GM18520 (cell line): Measurements from ENCODE around the gene SESN1.
A peak's percentile ranks its signal among the peaks of the same experiment; 100 is the strongest.
"Not testable (repeated sequence)": the region's sequence is repeated elsewhere in the genome, so short reads cannot be mapped to it uniquely, and the experiment has no call there.

Source experiments
- ATAC-seq: cut with Tn5 transposase; IDR thresholded peaks from one replicate; pipeline ENCODE4 v1.9.1; 2021; ENCODE audit not compliant: unreplicated experiment

Gene SESN1

GRCh38 chr6:109095036-109095834, 589 bp upstream of the SESN1 start, which contains the start of gene CEP57L1:
CEP57L1 (plus strand) TSS chr6:109095507; CDS start chr6:109145222, 49,715 bp downstream.
- peak; percentile 71 for ATAC-seq

GRCh38 chr6:109093732-109094415, 772 bp downstream of the SESN1 start:
- no peak for ATAC-seq

DNA sequence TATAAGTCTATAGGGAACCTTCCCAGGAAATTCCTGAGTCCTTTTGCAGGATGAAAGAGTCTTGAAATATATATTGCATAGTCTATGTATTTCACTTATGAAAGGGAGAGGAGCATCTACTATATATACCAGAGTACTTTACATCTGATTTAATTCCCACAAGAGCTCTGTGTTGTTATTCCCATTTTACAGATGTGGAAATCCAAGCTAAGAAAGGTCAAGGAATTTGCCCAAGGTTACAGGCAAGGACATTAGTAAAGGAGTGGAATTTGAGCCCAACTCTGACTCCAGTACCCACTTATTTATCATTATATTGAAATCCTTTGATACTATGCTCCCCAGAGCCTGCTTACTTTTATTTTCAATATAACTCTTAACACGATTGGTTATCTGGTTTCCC, 2.6 kb downstream of the SESN1 start:
- ATAC-seq, result no peak

DNA sequence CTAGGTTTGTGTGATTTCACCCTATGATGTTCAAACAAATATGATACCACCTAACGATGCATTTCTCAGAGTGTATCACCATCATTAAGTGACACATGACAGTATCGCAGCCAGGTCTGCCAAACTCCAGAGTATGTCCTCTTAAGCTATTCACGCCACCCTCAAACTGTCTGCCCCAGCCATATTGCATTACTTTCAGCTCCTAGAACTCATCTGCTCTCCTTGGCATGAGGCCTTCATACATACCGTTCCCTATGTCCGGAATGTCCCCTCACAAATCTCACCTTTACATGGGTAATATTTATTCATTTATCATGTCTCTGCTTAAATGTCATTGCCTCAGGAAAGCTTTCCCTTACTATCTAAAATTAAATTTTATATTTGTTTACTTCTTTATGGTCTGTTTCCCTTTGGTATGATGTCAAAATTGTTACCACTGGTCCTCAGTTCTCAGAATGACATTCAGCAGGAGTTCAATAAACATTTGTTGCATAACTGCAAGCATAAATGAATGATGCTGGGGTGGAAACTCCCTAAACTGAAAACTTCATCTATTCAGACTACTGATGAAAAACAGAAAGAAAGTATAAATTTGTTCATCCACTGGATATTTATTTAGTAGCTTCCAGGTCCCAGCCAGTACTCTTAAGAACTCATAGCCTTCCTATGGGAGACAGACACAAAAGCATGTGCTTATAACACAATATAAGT, 3.2 kb downstream of the SESN1 start:
- ATAC-seq, result no peak

- no peak for ATAC-seq
These were observed 5.7 kb downstream of the SESN1 start for GRCh38 chr6:109088995-109089394.

- no peak for ATAC-seq
These were observed 6.9 kb downstream of the SESN1 start for GRCh38 chr6:109087661-109088264.

- not testable (repeated sequence) for ATAC-seq
These were observed 10.5 kb downstream of the SESN1 start for GRCh38 chr6:109084146-109084545.

DNA sequence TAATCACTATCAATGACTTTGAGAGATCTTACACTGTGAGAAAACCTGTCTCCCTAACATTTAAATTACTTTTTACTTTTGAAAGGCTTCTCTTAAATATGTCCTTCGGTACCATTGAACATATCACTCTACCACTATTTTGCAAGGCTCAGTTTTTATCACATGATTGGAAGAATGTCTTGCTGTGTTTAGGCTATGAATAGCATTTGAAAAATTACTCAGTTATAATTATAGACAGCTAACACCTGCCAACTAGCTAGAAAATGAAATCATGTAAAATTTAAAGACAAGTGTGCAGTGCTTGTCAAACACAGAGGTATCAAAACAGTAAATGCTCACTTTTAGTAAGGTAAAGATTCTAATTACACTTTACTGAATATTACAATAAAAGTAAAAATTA, 11.0 kb downstream of the SESN1 start:
- ATAC-seq, result no peak

- no peak for ATAC-seq
These were observed 12.5 kb downstream of the SESN1 start for GRCh38 chr6:109082188-109082577.

GRCh38 chr6:109081516-109082187, 13.0 kb downstream of the SESN1 start:
- ATAC-seq, result no peak

DNA sequence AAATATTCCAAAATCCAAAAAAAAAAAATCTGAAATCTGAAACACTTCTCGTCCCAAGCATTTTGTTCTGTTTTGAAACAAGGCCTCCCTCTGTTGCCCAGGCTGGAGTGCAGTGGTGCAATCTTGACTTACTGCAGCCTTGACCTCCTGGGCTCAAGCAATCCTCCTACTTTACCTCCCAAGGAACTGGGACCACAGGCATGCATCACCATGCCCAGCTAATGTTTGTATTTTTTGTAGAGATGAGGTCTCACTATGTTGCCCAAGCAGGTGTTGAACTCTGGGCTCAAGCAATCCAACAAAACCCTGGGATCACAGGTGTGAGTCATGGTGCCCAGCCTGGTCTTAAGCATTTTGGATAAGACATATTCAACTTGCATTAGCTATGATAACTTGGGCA, 13.6 kb downstream of the SESN1 start:
- ATAC-seq, result no peak

DNA sequence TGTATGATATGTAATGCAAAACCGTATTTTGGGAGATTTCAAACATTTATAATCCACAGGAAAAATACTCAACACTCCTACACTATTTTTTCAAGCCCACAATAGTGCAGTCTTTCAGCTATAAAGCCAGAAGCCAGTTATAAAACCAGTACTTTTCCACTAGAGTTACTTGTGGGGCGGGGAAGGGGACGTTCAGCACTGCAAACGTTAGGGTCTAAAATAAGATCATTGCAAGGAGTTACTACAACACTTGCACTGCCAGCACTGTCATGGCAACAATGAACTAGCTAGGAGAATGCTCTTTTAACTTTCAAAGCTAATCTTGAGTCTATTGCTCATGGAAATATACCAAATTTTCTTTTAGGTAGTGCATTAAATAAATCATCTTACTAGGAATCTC, 14.7 kb downstream of the SESN1 start:
- ATAC-seq, result no peak

- ATAC-seq, result no peak
These were observed 18.3 kb downstream of the SESN1 start for GRCh38 chr6:109076377-109076776.

DNA sequence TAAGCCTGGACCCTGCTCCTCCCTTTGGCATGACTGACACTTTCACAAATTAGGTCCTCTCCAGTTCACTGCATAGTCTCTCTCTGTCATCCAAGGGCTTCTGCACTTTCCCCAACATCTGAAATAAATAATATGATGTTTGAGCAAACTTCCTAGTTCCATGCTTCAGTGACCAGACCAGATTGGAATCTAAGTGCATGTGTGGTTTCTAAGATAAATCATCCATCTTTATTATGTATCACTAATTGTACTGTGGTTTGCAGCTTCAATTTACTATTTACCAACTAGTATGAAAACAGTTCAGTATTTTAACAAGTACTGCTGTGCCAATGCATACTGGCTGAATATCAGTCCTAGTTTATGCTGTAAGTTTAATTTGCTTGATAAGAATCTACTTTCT, 18.7 kb downstream of the SESN1 start:
- no peak for ATAC-seq

- ATAC-seq, result no peak
These were observed 20.6 kb downstream of the SESN1 start for GRCh38 chr6:109074133-109074415.

GRCh38 chr6:109073344-109074132, 21.1 kb downstream of the SESN1 start:
- no peak for ATAC-seq

- no peak for ATAC-seq
These were observed 23.3 kb downstream of the SESN1 start for GRCh38 chr6:109071125-109071917.

- ATAC-seq, result no peak
These were observed 24.9 kb downstream of the SESN1 start for GRCh38 chr6:109069746-109070145.

DNA sequence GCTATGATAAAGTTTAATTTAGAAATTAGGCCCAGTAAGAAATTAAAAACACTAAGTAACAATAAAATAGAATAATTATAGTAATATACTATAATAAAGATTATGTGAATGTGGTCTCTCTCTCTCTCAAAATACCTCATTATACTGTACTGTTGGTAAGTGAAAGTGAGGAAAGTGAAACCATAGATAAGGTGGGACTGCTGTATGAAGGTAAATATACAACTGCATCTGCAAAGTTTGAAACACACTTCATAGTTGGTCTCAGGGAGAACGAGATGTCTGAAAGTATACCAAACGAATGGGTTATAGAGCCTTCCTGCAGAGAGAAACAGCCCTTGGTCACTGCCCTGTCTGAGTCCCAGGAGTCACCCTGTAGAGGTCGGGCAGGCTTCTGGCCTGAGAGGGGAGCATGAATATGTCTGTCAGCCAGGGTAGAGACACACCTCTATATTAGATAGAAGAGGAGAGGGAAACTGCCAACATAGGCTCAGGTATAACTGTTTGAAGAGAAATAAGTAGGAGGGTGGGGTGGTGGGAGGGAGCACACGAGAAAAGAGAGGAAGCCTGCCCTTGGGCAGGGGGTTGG, 31.8 kb downstream of the SESN1 start:
- ATAC-seq, result no peak
